ENCODE measurements around the gene TEX44.
A peak's percentile ranks its signal among the peaks of the same experiment; 100 is the strongest.

DNA sequence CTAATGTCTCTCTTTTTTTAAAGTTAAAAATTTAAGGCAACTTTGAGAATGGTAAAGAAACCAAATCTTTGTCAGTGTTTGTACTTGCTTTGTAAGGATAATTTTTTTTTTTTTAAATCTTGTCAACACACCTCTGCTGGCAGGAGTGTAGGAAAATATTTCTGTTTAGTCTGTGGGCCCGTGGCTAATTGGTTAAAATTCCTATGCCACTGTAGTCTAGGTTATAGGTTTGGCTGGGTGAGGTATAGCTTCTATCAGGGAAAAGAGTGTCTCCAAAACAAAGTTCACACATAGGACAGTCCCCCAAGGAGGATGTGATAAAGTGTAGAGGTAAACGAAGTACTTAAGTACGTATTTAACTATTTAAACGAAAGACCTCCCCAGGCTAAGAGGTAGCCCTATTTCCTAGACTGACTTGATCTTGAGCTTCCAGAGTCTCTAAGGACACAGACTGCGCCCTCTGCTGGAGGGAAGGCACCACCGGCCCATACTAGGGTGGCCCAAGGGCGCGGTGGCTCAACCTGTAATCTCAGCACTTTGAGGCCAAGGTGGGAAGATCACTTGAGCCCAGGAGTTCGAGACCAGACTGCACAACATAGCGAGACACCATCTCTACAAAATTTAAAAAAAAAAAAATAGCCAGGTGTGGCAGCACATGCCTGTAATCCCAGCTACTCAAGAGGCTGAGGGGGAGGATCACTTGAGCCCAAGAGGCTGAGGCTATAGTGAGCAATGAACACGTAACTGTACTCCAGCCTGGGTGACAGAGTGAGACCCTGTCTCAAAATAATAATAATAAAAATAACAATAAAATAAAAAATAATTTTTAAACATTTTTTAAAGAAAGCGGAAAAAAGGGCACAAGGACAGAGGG is 8.9 kb downstream of the TEX44 start:
- TF ChIP-seq, protein P1, sequence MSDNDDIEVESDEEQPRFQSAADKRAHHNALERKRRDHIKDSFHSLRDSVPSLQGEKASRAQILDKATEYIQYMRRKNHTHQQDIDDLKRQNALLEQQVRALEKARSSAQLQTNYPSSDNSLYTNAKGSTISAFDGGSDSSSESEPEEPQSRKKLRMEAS (IDR thresholded peaks at IDR 0.05), result no peak
- TF ChIP-seq YY1 (IDR thresholded peaks at IDR 0.05; ENCODE audit: low read depth) (no peak), TAF1 (IDR thresholded peaks at IDR 0.05; ENCODE audit: low read depth) (no peak), EGR1 (IDR thresholded peaks at IDR 0.05) (no peak), RAD21 (IDR thresholded peaks at IDR 0.05; ENCODE audit: low read depth) (peak; percentile 65)
- TF ChIP-seq, protein P2, sequence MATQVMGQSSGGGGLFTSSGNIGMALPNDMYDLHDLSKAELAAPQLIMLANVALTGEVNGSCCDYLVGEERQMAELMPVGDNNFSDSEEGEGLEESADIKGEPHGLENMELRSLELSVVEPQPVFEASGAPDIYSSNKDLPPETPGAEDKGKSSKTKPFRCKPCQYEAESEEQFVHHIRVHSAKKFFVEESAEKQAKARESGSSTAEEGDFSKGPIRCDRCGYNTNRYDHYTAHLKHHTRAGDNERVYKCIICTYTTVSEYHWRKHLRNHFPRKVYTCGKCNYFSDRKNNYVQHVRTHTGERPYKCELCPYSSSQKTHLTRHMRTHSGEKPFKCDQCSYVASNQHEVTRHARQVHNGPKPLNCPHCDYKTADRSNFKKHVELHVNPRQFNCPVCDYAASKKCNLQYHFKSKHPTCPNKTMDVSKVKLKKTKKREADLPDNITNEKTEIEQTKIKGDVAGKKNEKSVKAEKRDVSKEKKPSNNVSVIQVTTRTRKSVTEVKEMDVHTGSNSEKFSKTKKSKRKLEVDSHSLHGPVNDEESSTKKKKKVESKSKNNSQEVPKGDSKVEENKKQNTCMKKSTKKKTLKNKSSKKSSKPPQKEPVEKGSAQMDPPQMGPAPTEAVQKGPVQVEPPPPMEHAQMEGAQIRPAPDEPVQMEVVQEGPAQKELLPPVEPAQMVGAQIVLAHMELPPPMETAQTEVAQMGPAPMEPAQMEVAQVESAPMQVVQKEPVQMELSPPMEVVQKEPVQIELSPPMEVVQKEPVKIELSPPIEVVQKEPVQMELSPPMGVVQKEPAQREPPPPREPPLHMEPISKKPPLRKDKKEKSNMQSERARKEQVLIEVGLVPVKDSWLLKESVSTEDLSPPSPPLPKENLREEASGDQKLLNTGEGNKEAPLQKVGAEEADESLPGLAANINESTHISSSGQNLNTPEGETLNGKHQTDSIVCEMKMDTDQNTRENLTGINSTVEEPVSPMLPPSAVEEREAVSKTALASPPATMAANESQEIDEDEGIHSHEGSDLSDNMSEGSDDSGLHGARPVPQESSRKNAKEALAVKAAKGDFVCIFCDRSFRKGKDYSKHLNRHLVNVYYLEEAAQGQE (IDR thresholded peaks at IDR 0.05; ENCODE audit: low read depth), result no peak
